ENCODE measurements around the gene JKAMP. TPM values are rescaled to one million over a fixed set of nuclear protein-coding genes. Genes with fewer than 3 reads are reported as not detected.

JKAMP gene
- total and polyA plus RNA-seq, 9 donors, result 40.3 to 47.1 (median 42.6) TPM

GRCh38 chr14:59532419-59532818, 48.1 kb downstream of the JKAMP start:
- DNase-seq, result no peak
- H3K4me3 ChIP-seq (ENCODE audit: low read length), result no peak overlapping the region
- WGBS (ENCODE audit: insufficient coverage), result 40% methylated on average over 1 of the region's 1 CpG
- no peaks in the 10 kb centered on the region for H3K27me3 ChIP-seq (ENCODE audit: control insufficient read depth, insufficient read depth, low read length)
- no peaks in the 10 kb centered on the region for H3K9me3 ChIP-seq (replicated peaks; ENCODE audit: control insufficient read depth, low read depth, low read length)
- H3K4me1 ChIP-seq (ENCODE audit: control insufficient read depth, insufficient read depth, low read length), result no peaks in the 10 kb centered on the region
- no peaks in the 10 kb centered on the region for H3K36me3 ChIP-seq (ENCODE audit: control insufficient read depth, insufficient read depth, low read length)
- no peak overlapping the region for H3K27ac ChIP-seq (ENCODE audit: low read length)

- H3K36me3 ChIP-seq (ENCODE audit: control insufficient read depth, insufficient read depth, low read length), result no peaks in the 10 kb centered on the region
- no peak overlapping the region for H3K27ac ChIP-seq (ENCODE audit: low read length)
- no peaks in the 10 kb centered on the region for H3K4me1 ChIP-seq (ENCODE audit: control insufficient read depth, insufficient read depth, low read length)
- H3K9me3 ChIP-seq (replicated peaks; ENCODE audit: control insufficient read depth, low read depth, low read length), result no peaks in the 10 kb centered on the region
- 32% methylated on average over 2 of the region's 7 CpGs for WGBS (ENCODE audit: insufficient coverage)
- no peak for DNase-seq
- no peak overlapping the region for H3K4me3 ChIP-seq (ENCODE audit: low read length)
- H3K27me3 ChIP-seq (ENCODE audit: control insufficient read depth, insufficient read depth, low read length), result no peaks in the 10 kb centered on the region
These were observed 50.2 kb downstream of the JKAMP start for GRCh38 chr14:59534361-59534987.

- Histone ChIP-seq H3K9me3 (replicated peaks; ENCODE audit: control insufficient read depth, low read depth, low read length) (no peaks in the 10 kb centered on the region), H3K27ac (ENCODE audit: low read length) (no peak overlapping the region), H3K36me3 (ENCODE audit: control insufficient read depth, insufficient read depth, low read length) (no peaks in the 10 kb centered on the region), H3K4me1 (ENCODE audit: control insufficient read depth, insufficient read depth, low read length) (no peaks in the 10 kb centered on the region), H3K27me3 (ENCODE audit: control insufficient read depth, insufficient read depth, low read length) (no peaks in the 10 kb centered on the region), H3K4me3 (ENCODE audit: low read length) (no peak overlapping the region)
- WGBS (ENCODE audit: insufficient coverage), result no CpG with 5 or more reads among the region's 1 CpG
- DNase-seq, result no peak
These were observed 53.2 kb downstream of the JKAMP start for GRCh38 chr14:59537476-59537875.

- H3K27ac ChIP-seq (ENCODE audit: low read length), result no peak overlapping the region
- WGBS (ENCODE audit: insufficient coverage), result no CpG with 5 or more reads among the region's 4 CpGs
These were observed 54.6 kb downstream of the JKAMP start for GRCh38 chr14:59538936-59539335.

GRCh38 chr14:59540852-59541251, 56.5 kb downstream of the JKAMP start:
- Histone ChIP-seq H3K4me1 (ENCODE audit: control insufficient read depth, insufficient read depth, low read length) (no peaks in the 10 kb centered on the region), H3K36me3 (ENCODE audit: control insufficient read depth, insufficient read depth, low read length) (no peaks in the 10 kb centered on the region), H3K27me3 (ENCODE audit: control insufficient read depth, insufficient read depth, low read length) (no peaks in the 10 kb centered on the region), H3K27ac (ENCODE audit: low read length) (no peak overlapping the region), H3K4me3 (ENCODE audit: low read length) (no peak overlapping the region), H3K9me3 (replicated peaks; ENCODE audit: control insufficient read depth, low read depth, low read length) (no peaks in the 10 kb centered on the region)
- 30% methylated on average over 1 of the region's 1 CpG for WGBS (ENCODE audit: insufficient coverage)
- no peak for DNase-seq

More at GRCh38 chr14:59538936-59539335, 54.6 kb downstream of the JKAMP start:
- H3K4me3 ChIP-seq (ENCODE audit: low read length), result no peak overlapping the region
- H3K9me3 ChIP-seq (replicated peaks; ENCODE audit: control insufficient read depth, low read depth, low read length), result no peaks in the 10 kb centered on the region
- no peaks in the 10 kb centered on the region for H3K4me1 ChIP-seq (ENCODE audit: control insufficient read depth, insufficient read depth, low read length)
- no peaks in the 10 kb centered on the region for H3K36me3 ChIP-seq (ENCODE audit: control insufficient read depth, insufficient read depth, low read length)
- DNase-seq, result no peak
- no peaks in the 10 kb centered on the region for H3K27me3 ChIP-seq (ENCODE audit: control insufficient read depth, insufficient read depth, low read length)

- Histone ChIP-seq H3K27me3 (ENCODE audit: control insufficient read depth, insufficient read depth, low read length) (no peaks in the 10 kb centered on the region), H3K27ac (ENCODE audit: low read length) (no peak overlapping the region), H3K36me3 (ENCODE audit: control insufficient read depth, insufficient read depth, low read length) (no peaks in the 10 kb centered on the region), H3K9me3 (replicated peaks; ENCODE audit: control insufficient read depth, low read depth, low read length) (no peaks in the 10 kb centered on the region), H3K4me1 (ENCODE audit: control insufficient read depth, insufficient read depth, low read length) (no peaks in the 10 kb centered on the region), H3K4me3 (ENCODE audit: low read length) (no peak overlapping the region)
- no CpG with 5 or more reads among the region's 2 CpGs for WGBS (ENCODE audit: insufficient coverage)
- no peak for DNase-seq
These were observed 57.4 kb downstream of the JKAMP start for GRCh38 chr14:59541731-59542130.

GRCh38 chr14:59543873-59544272, 59.6 kb downstream of the JKAMP start:
- Histone ChIP-seq H3K27me3 (ENCODE audit: control insufficient read depth, insufficient read depth, low read length) (no peaks in the 10 kb centered on the region), H3K27ac (ENCODE audit: low read length) (no peak overlapping the region), H3K36me3 (ENCODE audit: control insufficient read depth, insufficient read depth, low read length) (no peaks in the 10 kb centered on the region), H3K9me3 (replicated peaks; ENCODE audit: control insufficient read depth, low read depth, low read length) (no peaks in the 10 kb centered on the region), H3K4me3 (ENCODE audit: low read length) (no peak overlapping the region), H3K4me1 (ENCODE audit: control insufficient read depth, insufficient read depth, low read length) (no peaks in the 10 kb centered on the region)
- no peak for DNase-seq
- WGBS (ENCODE audit: insufficient coverage), result 91% methylated on average over 5 of the region's 7 CpGs

GRCh38 chr14:59547310-59547709, 63.0 kb downstream of the JKAMP start:
- Histone ChIP-seq H3K9me3 (replicated peaks; ENCODE audit: control insufficient read depth, low read depth, low read length) (no peaks in the 10 kb centered on the region), H3K27me3 (ENCODE audit: control insufficient read depth, insufficient read depth, low read length) (no peaks in the 10 kb centered on the region), H3K4me3 (ENCODE audit: low read length) (no peak overlapping the region), H3K4me1 (ENCODE audit: control insufficient read depth, insufficient read depth, low read length) (no peaks in the 10 kb centered on the region), H3K36me3 (ENCODE audit: control insufficient read depth, insufficient read depth, low read length) (no peaks in the 10 kb centered on the region), H3K27ac (ENCODE audit: low read length) (no peak overlapping the region)
- no CpG with 5 or more reads among the region's 2 CpGs for WGBS (ENCODE audit: insufficient coverage)
- no peak for DNase-seq

Other genes with a start within 250 kb of the JKAMP start
- 2.3 TPM for gene GPR135, start 19.1 kb upstream of the JKAMP start, total RNA-seq
- gene GPR135, start 19.1 kb upstream of the JKAMP start, polyA plus RNA-seq (ENCODE audit: insufficient read depth in 1 of 8, insufficient read length in 8 of 8, low replicate concordance in 1 of 8), result 1 to 10 TPM; 1.6 to 4.6 (median 2.6) TPM
- 19.9 TPM for gene L3HYPDH, start 109 bp upstream of the JKAMP start, total RNA-seq
- gene L3HYPDH, start 109 bp upstream of the JKAMP start, polyA plus RNA-seq (ENCODE audit: insufficient read depth in 1 of 8, insufficient read length in 8 of 8, low replicate concordance in 1 of 8), result 10 to 100 TPM; 15.5 to 25.0 (median 21.9) TPM
- not detected for gene CCDC175, start 92.3 kb downstream of the JKAMP start, total RNA-seq
- gene CCDC175, start 92.3 kb downstream of the JKAMP start, polyA plus RNA-seq (ENCODE audit: insufficient read depth in 1 of 8, insufficient read length in 8 of 8, low replicate concordance in 1 of 8), result not detected

All from muscle of leg (tissue), 11 donors.